ENCODE results near the gene RSAD1.

DNA sequence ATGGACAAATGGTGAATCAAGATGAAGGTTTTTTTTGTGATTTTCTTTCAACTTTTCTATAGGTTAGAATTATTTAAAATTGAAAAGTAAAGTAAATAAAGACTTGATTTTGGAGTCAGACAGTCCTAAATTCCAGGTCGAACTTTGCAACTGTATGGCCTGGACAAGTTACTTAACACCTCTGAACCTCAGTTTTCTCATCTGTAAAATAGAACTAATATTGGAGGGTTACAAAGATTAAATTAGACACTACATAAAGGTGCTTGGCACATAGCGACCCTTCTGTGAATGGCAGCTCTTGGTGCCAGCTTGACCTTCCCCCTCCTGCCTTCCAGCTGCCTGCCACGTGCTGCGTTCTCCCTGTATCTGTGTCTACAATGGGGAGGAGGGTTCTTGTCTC lies 3.0 kb downstream of the RSAD1 start:
- TF ChIP-seq, protein P1, sequence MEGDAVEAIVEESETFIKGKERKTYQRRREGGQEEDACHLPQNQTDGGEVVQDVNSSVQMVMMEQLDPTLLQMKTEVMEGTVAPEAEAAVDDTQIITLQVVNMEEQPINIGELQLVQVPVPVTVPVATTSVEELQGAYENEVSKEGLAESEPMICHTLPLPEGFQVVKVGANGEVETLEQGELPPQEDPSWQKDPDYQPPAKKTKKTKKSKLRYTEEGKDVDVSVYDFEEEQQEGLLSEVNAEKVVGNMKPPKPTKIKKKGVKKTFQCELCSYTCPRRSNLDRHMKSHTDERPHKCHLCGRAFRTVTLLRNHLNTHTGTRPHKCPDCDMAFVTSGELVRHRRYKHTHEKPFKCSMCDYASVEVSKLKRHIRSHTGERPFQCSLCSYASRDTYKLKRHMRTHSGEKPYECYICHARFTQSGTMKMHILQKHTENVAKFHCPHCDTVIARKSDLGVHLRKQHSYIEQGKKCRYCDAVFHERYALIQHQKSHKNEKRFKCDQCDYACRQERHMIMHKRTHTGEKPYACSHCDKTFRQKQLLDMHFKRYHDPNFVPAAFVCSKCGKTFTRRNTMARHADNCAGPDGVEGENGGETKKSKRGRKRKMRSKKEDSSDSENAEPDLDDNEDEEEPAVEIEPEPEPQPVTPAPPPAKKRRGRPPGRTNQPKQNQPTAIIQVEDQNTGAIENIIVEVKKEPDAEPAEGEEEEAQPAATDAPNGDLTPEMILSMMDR (IDR thresholded peaks at IDR 0.05) = no peak
- no peak for TF ChIP-seq POLR2A (IDR thresholded peaks at IDR 0.05)

Data from body of pancreas (tissue), 4 donors.